Astrocyte of the hippocampus (primary cell): ENCODE data around the gene TMEM88.

ENCODE experiments used
- DNase-seq: peaks from one replicate; pipeline ENCODE4 v3.0.0; 2011; ENCODE audit warnings: low read depth, low spot score

The TMEM88 gene

DNA sequence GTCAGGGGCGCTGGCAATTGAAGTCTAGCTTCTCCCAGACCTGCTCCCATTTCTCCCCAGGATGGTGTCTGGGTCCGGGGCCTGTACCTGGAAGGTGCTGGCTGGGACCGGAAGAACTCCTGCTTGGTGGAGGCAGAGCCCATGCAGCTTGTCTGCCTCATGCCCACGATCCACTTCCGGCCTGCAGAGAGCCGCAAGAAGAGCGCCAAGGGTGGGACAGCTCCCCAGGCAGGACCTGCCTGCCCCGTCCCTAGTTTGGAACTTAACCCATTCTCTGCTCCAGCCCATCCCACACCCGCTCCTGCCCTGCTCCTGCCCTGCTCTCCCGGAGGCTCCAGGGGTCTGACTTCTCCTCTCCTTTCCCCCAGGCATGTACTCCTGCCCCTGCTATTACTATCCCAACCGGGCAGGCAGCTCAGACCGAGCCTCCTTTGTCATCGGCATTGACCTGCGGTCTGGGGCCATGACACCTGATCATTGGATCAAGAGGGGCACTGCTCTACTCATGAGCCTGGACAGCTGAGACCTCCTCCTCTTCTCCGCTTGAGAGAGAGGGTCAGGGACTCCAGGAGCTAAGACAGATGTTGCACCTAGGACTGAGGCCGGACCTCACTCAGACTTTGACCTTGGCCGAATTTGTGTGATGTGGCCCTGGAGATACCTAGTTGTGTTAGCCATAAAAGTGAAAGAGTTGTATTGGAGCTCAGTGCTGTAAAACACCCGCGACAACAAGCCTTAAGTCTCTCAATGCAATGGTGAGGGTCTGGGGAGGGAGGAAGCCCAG lies 21.7 kb upstream of the TMEM88 start:
- DNase-seq, result no peak

DNA sequence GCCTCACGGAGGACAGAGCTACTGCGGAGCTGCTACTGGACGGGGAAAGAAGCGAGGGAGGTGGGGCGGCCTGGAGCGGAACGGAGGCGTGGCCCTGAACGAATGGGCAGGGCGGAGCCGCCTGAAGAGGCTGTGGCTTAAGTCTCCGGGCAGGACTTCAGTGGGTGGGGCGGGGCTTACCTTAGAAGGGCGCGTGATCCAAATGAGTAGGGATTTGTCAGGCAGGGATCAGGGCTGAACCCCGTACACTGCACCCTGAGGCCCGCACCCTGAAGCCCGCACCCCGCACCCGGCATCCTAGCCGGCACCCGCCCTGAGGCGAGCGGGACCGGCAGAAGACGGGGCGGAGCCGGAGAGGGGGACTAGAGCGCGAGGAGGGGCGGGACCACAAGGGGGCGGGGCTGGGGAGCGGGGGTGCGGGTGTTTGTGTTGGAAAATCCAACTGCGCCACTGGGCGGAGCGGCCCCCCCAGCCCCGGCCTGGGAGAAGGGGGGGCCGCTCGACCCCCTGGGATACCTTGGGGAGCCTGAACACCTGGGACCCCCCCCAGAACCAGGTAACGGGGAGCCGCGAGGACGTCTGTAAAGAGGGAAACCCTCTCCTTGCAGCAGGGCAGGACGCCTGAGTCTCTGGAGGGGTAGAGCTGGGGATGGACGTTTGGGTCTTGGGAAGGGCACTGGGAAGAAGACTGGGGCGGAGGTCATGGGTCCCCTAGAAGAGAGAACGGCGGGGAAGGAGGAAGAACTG lies 20.9 kb upstream of the TMEM88 start, which contains the start of gene KDM6B:
Gene KDM6B, plus strand, starts transcription at position 423 of the 747 bp plus-strand sequence. CDS start 11,338 bp downstream, outside the sequence.
- peak; percentile 96 for DNase-seq

DNA sequence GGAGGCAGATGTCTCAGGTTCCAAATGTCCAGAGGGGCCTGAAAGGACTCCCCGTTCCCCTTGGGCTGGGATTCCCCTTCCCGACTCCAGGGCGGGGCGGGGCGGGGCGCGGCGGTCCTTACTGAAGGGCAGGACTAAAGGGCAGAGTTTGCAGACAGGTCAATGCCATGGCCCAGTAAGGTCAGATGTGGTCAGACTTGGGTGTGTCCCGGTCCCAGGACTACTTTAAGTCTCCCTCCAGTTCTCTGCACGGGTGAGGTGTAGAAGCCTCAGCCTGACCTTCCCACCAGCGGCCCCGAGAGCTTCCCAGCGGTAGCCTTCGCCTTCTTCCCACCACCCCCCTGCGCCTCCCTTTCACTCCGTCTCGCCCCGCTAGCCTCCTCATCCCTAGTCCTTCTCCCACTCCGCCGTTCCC lies 20.3 kb upstream of the TMEM88 start:
- no peak for DNase-seq

DNA sequence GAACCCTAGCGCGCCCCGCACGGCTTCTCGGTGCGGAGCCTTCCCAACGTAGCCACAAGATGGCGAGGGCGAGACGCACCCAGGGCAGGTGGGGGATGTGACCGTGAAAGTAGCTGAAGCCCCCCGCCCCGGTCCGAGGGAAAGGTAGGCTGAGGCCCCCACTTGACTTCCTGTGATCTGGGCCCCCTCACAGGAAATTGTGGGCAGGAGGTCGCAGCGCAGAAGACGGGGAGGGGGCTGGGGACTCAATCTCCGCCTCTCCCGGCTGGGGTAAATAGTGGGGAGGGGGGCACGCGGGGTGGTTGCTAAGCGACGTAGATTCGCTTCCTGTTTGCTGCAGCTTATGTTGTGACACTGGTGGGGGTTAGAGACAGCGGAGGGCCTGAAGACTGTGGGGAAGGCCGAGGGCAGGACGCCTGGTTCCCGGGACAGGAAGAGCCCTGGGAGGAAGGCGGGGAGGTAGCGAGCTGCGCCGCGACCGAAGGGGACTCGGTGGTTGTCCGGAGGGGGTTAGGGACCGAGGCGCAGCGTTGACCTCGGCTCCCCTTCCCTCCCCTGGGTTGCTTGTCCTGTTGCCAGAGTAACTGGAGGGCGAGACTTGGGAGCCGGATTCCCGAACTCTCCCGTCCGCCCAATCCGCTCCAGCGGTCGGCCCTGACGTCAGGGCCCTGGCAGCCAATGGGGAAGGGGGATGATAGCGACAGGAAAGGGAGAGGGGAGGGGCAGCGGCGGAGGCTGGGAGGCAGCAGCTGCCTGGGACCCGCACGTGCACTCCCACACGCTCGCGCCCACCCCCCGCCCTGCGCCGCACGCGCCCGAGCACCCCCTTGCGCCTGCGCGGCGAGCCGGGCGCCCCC lies 19.7 kb upstream of the TMEM88 start:
- peak; percentile 100 for DNase-seq

DNA sequence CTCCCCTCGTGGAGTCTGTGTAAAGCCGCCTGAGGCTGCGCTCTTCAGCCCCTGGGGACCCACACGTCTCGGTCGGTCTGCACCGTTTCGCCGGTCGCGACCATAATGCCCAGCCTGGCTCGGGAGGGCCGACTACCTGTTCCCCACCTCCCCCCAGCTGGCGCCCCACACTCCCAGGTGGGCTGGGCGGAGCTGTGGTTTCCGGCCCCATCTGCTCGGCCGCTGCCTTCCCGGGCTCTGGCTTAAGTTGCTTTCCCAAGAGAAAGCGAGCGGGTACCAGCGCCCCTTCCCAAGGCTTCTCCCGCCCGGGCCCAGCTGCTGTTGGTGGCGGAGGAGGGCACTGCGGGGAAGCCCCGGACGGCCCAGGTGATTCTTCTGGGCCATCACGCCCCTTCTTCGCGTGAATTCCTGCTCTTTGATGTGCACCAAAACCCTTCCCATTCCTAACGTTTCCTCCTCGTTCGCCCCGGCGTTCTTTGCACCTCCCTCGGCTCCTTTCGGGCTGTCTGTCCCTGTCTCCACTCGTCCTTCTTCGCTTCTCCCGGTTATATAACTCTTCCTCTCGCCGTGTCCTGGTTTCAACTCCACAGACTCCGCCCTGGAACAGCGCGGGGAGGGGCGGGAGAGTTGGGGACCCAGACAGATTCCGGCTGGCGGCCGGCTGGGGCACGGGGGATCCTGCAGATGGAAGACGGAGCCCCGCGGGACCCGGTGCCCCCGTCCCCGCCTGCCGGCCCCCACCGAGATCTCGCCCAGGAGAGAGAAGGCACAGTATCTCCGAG lies 18.9 kb upstream of the TMEM88 start:
- DNase-seq, result peak; percentile 70

DNA sequence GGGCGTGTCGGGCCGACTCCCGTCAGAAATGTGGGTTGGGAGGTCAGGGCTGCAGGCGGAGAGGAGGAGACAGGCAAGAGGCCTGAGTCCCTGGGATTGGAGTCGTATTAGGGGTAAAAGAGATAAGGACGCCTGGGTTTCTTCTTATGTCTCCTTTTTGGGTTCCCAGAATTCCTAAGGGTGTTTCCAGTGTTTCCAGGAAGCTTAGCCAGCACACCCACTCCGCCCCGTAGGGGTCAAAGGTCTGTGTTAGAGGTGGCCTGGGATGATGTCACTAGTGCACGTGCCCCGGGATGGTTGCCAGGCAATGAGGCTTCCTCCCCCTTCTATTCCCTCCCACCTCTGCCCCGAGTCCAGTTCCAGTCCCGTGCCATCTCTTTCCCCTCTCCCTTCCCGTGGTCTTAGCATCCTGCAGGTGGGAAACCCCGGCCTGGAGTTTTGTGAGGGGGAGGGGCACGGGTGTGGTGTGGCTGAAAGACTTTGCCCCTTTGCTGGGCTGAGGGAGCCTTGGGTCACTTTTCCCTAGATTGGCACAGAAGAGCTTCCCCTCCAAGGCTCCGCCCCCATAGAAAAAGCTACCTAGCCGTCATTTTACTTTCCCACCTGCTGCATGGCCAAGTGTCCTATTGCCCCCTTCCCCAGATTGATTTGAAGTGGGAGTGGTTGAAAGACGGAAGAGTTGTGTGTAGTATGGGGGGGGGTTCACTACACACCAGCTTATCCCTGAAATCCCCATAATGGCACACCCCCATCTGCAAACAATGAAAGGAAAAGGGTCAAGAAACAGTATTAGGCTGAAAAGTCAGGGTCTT lies 18.1 kb upstream of the TMEM88 start:
- peak; percentile 92 for DNase-seq

DNA sequence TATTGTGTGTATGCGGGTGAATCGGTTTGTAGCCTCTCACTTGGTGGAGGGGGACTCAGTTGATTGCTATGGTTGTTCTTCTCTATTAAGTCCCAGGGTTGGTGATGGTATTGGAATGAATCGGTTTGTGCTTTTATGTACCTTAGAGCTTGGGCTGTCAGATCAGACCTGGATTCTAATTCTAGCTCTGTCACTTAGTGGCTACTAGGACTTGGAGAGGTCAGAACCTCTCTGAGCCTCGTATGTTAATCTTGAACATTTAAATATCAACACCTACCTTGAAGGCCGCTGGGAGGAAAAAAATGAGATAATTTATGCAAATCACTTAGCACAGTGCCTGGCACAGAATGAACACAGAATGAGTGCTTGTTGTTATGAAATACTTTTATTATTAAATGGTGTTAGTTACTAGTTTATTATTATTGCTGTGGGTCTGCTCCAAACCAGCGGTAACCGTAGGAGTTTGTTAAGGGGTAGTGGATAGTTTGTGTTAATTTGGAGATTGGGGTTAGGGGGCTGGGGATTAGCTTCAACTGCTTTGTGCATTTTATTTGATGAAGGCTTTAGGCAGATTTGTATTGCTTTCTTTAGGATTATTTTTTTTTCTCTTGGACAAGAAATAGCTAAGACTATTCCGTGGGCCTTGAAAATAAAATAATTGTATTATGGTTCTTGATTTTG lies 17.3 kb upstream of the TMEM88 start:
- DNase-seq, result no peak

DNA sequence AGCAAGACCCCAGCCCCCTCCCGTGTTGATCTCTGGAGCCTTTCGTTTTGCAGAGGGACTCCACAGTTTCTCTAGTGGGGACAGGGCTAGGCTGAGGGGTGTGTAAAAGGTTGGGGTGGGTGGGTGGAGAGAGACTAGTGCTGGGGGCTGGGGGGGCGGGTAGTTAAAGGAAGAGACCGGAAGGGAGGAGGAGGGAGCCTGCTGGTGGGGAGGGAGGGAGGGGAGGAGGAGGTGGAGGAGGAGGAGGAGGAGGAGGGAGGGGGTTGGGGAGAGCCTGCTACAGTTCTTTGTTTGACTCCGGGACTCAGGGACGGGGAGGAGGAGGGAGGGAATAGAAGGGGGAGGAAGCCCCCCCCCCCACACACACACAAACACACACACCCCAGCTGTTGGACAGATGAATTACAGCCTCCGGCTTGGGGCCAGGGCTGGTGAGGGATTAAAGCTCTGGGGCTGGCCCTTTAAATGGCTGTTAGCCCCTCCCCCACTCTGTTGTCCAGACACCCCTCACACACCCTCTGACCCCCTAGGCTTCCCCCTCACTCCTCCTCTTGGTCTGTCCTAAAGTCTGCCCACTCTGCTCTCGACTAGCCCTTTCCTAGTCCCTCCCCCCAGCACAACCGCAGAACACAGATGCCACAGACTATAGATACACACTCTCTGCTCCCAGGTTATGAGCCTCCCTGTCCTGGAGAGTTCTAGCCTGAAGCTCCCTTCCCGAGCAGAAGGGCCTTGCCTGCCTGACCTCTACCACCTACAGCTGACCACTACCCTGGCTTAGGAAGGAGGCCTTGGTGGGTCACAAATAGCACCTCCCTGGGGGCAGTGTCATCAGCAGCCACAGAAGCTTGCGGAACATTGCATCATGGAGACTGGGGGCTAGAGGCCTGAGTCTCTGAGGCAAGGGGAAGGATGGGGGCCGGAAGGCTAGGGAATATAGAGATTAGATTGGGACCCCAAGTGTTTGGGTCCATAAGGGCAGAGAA lies 16.5 kb upstream of the TMEM88 start:
- peak; percentile 71 for DNase-seq

DNA sequence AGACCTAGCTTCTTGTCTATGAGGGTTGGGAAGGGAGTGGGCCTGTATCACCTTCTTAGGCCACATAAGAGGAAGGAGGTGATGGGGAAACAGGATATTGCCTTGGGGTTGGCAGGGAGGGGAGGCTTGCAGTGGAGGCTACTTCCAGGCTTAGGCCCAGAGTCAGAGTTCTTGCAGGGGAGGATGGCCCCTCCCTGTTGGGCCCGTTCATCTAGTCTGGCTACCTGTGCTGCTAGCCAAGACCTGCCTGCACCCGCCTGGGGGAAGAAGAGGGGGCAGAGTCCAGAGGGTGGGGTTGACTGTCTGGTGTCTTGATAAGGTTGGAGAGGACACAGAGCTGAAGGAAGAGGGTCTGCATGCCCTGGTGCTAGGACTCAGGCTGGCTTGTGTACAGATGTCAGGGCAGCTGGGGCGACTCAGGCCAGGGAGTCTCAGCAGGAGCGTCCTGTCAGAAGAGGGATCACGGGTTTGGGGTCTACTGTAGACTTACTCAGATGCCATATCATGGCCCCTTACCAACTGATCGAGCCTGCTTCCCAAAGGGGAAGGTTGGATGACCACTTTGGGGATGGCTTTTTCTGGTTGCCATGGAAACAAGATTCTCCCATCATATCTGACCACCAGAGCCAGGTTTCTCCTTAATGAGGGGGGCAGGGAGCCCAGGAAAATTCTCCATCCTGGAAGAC lies 15.5 kb upstream of the TMEM88 start:
- DNase-seq, result no peak

DNA sequence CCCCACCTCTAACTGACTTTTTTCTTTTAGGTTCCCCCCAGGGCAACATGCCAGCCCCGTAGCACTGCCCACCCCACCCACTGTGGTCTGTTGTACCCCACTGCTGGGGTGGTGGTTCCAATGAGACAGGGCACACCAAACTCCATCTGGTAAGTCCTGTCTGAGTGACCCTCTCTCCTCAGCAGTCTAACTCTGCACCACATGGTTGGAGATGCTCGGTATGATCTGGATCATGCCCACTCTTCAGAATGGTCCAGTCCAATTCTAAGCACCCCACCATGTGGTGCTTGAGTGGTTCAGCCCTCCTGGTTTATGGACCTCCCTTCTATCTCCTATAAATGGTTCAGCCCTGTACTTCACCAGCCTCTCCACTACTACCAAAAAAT lies 15.0 kb upstream of the TMEM88 start:
- no peak for DNase-seq

DNA sequence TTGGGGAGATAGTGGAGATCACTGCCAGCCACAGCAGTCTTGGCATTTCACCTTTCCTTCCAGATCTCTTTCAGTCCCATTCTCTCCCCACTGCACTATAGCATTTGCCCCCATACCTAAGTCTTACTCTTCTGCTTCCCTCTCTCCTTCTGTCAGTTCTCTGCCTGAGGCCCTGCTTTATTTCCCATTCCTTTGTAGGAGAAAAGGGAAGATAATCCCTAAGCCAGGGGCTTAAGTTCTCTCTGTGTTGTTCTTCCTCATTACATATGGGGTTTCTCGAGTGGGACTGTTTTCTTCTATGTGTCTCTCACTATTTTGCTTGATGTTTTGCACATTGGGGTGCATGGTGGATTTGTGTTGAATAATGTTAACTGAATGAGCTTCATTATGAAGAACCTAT lies 14.4 kb upstream of the TMEM88 start:
- no peak for DNase-seq

DNA sequence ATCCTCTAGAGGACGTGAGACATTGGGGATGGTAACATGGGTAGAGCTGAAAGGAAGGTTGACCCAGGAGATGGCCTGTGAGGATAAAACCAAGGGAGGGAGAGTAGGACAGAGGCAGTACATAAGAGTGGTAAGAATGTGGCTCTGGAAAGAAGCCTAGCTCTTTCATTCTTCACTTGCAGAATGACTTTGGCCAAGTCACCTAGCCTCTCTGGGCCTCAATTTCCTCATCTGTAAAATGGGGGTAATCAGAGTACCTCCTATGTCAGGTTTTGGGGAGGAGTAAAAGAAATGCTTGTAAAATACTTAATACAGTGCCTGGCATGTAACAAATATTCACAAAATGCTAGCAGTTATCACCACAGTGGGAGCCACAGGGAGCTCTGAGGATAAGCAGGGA lies 14.0 kb upstream of the TMEM88 start:
- DNase-seq, result no peak

DNA sequence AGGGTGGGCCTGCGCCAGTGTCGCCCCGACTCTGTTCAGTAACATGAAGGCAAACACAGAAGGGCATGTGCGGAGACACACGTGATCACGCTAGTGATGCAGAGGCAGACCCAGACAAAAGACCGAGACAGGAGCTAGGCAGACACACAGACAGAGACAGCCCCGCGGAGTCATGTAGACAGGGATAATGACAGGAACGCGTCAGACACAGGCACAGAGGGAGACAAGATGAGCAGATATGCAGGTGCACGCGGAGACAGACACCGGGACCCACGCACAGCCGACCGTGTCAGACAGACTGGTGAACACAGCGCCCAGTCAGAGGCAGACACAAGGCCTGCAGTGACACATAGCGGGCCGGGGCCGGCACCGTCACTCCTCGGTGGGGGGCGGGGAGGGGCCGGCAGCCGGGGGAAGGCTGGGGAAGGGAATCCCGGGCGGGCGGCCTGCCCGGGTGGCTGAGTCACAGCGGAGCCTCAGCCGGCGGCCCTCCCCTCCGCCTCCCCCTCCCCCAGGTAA lies 13.4 kb upstream of the TMEM88 start:
- peak; percentile 97 for DNase-seq

DNA sequence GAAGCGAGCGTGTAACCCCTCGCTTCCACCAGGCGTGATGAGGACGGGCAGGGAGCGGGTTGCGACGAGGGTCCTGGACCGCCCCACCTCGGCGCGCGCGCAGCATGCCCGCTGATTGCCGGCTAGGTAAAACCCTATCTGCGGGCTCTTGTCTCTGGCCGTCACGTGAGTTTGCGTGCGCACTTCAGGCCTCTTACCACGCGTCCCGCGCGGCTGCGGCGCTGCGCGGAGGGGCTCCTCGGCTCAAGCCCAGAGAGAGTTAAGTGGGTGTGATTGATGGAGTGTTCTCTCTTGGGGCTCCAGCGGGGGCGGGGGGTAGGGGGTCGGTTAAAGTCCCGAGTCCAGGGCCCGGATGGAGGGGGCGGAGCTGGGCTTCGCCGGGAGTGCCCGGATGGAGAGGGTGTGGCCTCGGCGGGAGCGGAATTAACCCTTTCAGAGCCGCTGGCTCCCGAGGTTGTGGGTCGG lies 12.9 kb upstream of the TMEM88 start:
- peak; percentile 95 for DNase-seq

DNA sequence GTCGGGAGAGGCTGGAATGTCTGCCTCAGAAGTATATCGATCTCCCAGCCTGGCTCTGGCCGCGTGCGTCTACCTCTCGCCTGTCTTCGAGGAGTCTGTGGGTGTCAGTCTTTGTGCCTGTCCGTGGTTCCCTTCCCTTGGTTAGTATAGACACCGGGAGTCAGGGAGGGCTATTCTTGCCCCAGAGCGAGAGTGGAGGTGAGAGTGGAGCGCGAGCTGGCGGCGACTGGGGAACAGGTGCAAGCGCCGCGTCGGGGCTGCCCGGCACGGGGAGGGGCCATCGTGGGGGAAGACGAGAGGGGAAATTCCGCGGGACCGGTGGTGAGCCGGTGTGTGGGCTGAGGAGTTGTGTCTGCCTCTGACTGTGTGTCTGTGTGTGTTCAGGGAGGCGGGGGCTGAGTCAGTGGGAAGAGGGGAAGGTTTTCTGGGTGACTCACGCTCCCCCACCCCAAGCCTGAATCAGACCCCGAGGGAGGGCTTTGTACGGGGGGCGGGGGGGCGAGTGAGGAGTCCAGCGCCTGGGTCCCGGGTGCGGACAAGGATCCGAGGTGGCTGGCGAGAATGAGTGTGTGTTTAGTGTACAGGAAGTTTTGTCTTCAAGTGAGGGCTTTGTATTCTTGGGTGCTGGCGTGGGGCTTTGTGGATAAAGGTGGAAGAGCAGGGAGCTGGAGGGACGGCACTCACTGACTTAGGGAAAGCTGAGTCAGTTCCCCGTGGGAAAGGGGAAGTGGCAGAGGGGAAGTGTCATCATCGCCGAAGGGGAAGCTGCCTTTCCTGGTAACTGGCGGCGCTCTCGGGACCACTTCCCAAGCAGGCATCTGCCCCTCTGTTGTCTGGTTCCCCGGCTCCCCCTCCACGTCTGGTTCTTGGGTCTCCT lies 12.2 kb upstream of the TMEM88 start:
- peak; percentile 95 for DNase-seq

DNA sequence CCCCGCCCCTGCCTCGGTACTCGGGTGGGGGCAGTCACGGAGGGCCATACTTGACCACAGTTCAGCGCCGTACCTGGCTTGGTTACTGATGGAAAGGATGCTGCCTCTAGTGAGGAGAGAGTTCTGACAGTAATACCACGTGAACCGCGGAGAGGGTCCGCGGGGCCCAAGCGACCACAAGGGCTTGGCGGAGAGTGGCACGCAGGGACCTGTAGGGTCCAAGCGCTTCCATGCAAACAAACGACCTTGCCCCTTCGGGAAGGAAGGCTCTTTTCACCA lies 11.7 kb upstream of the TMEM88 start:
- DNase-seq, result no peak
